OCI-LY3 (cell line): ENCODE results near the gene PCGF2.

Experiments used
- EZH2phosphoT487 ChIP-seq: fragments of 200-600 bp; shearing (Covaris generic); IDR thresholded peaks from 2 replicates; pipeline ENCODE4 v1.6.1; 2018; ENCODE audit warnings: antibody characterized with exemption, mixed run types, low read depth
- TF ChIP-seq, protein P1 (sequence below): fragments of 200-600, 300-600 bp; sonication (generic); IDR thresholded peaks from 2 replicates; pipeline ENCODE4 v1.5.1; 2014; ENCODE audit warnings: antibody characterized with exemption, low read length, low read depth

DNA sequence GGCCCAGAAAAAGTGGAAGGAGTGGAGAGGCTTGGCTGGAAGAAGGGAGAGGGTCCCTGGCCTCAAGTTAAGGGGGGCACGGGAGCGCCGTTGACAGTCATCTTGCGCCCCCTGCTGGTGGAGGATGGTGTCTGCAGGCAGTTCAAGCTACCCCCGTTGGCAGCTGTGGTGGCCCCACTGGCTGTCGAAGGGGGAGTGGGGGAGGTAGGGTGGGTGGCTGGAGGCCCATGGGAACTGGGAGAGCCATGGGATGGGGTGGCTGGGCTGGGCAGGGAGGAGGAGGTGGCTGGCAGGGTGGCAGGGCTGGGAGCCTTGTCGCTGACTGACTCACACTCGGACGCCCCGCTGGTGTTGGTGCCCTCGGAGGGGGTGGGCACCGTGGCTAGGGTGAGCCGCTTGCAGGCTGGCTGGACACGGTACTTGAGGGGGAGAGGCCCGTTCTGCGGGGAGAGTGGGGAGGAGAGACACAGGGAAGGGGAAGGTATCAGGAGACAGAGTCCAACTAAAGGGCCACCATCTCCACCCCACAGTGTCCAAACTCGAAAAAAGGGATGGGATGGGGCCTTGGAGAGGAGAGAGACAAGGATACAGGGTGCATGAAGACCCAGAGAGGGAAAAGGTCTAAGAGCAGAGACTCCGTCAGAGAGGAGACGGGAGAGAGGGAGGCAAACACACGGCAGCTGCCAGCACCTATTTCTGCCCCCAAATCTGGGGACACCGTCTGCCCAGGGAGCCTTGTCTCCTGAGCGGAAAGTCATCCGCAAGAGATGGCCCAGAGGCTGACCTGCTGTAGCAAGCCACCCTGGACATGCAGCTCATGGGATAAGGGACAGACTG is 12.8 kb downstream of the PCGF2 start:
- TF ChIP-seq, protein P1, sequence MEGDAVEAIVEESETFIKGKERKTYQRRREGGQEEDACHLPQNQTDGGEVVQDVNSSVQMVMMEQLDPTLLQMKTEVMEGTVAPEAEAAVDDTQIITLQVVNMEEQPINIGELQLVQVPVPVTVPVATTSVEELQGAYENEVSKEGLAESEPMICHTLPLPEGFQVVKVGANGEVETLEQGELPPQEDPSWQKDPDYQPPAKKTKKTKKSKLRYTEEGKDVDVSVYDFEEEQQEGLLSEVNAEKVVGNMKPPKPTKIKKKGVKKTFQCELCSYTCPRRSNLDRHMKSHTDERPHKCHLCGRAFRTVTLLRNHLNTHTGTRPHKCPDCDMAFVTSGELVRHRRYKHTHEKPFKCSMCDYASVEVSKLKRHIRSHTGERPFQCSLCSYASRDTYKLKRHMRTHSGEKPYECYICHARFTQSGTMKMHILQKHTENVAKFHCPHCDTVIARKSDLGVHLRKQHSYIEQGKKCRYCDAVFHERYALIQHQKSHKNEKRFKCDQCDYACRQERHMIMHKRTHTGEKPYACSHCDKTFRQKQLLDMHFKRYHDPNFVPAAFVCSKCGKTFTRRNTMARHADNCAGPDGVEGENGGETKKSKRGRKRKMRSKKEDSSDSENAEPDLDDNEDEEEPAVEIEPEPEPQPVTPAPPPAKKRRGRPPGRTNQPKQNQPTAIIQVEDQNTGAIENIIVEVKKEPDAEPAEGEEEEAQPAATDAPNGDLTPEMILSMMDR: peak; percentile 84
- TF ChIP-seq EZH2phosphoT487: no peak
